CD8-positive, alpha-beta memory T cell (primary cell): ENCODE results near the gene CAMKK1. TPM values are rescaled to one million over a fixed set of nuclear protein-coding genes. Genes with fewer than 3 reads are reported as not detected.

Source experiments
- CTCF ChIA-PET: fragments of 350-600 bp; sonication (Branson Sonifier 250); formaldehyde crosslinking; loops from one replicate; lab custom pipeline; 2021; ENCODE audit warnings: antibody characterized with exemption; lab: Charles Lee
- POLR2A ChIA-PET: fragments of 350-600 bp; sonication (Branson Sonifier 250); formaldehyde crosslinking; loops from one replicate; lab custom pipeline; 2021; ENCODE audit warnings: antibody characterized with exemption; lab: Charles Lee
- DNase-seq, 5 donors: peaks; one replicate each; pipeline versions ENCODE4 v3.0.0 to v3.0.0-alpha.2; 2020 to 2022; ENCODE audit warnings: mixed read lengths in 1 of 5
- H3K27ac ChIP-seq: one replicate; pipeline ENCODE4 v1.7.0; 2013; ENCODE audit warnings: low read depth, mild to moderate bottlenecking, low read length, moderate library complexity
- H3K27me3 ChIP-seq: 2 replicates; pipeline ENCODE4 v1.7.0; 2013; ENCODE audit warnings: low read length, mild to moderate bottlenecking; ENCODE audit not compliant: insufficient read depth, poor library complexity, severe bottlenecking
- H3K36me3 ChIP-seq: 2 replicates; pipeline ENCODE4 v1.7.0; 2013; ENCODE audit warnings: mild to moderate bottlenecking, low read length, moderate library complexity; ENCODE audit not compliant: insufficient read depth
- H3K4me1 ChIP-seq: 2 replicates; pipeline ENCODE4 v1.7.0; 2013; ENCODE audit warnings: mild to moderate bottlenecking, low read length, moderate library complexity; ENCODE audit not compliant: insufficient read depth
- H3K4me3 ChIP-seq: 2 replicates; pipeline ENCODE4 v1.7.0; 2013; ENCODE audit warnings: mild to moderate bottlenecking, low read length
- H3K9me3 ChIP-seq: 2 replicates; pipeline ENCODE4 v1.7.0; 2013; ENCODE audit warnings: mild to moderate bottlenecking, low read length
- H3K27ac Mint-ChIP-seq, 8 donors: one replicate each; pipeline ENCODE4 v1.8.0; 2020 to 2021; ENCODE audit warnings: mixed read lengths in 8 of 8, mild to moderate bottlenecking in 6 of 8, inconsistent platforms in 3 of 8, moderate library complexity in 3 of 8
- H3K27me3 Mint-ChIP-seq, 2 donors: one replicate each; pipeline ENCODE4 v1.8.0; 2020 to 2021; ENCODE audit warnings: mixed read lengths in 2 of 2, mild to moderate bottlenecking in 1 of 2, moderate library complexity in 1 of 2
- H3K36me3 Mint-ChIP-seq, 3 donors: one replicate each; pipeline ENCODE4 v1.8.0; 2020 to 2021; ENCODE audit warnings: mixed read lengths in 3 of 3, inconsistent platforms in 1 of 3, mild to moderate bottlenecking in 1 of 3
- H3K4me1 Mint-ChIP-seq, 3 donors: one replicate each; pipeline ENCODE4 v1.8.0; 2020 to 2021; ENCODE audit warnings: mixed read lengths in 3 of 3, inconsistent platforms in 1 of 3, mild to moderate bottlenecking in 1 of 3
- H3K4me3 Mint-ChIP-seq, 7 donors: one replicate each; pipeline ENCODE4 v1.8.0; 2020 to 2021; ENCODE audit warnings: mixed read lengths in 7 of 7, mild to moderate bottlenecking in 6 of 7, moderate library complexity in 4 of 7, inconsistent platforms in 2 of 7
- H3K9me3 Mint-ChIP-seq, 5 donors: one replicate each; pipeline ENCODE4 v1.8.0; 2020 to 2022; ENCODE audit warnings: mixed read lengths in 5 of 5, mild to moderate bottlenecking in 3 of 5, moderate library complexity in 2 of 5, inconsistent platforms in 1 of 5
- polyA plus RNA-seq: library from polyadenylated mRNA; unstranded; fragments of 300-500 nt; fragmentation: Illumina TruSeq; gene quantifications from one replicate; pipeline ENCODE4 v1.2.3, GENCODE V29; 2021
- total RNA-seq, 2 experiments: library from RNA; stranded (reverse); gene quantifications; one replicate each; pipeline ENCODE4 v1.2.3, GENCODE V29; 2021

The CAMKK1 gene
- total and polyA plus RNA-seq, 3 experiments from 2014 or later = 1.1 to 2.7 (median 2.3) TPM

- ChIA-PET CTCF (interaction anchor here (1.0 to 1.7 kb wide), 2 partner anchors 18 to 36 kb away, joined by 5 read pairs; partner anchors contain the start of gene NCBP3), POLR2A (no interaction called here)
- H3K4me3 Mint-ChIP-seq = no peak overlapping the region
- no peaks in the 10 kb centered on the region for H3K27me3 Mint-ChIP-seq
- Histone ChIP-seq H3K4me3 (no peak overlapping the region), H3K27ac (no peak overlapping the region), H3K4me1 (peaks cover 1% of the 10 kb centered on the region), H3K9me3 (no peaks in the 10 kb centered on the region), H3K27me3 (no peaks in the 10 kb centered on the region), H3K36me3 (no peaks in the 10 kb centered on the region)
- H3K36me3 Mint-ChIP-seq = peaks cover 0 to 4% (median 0%) of the 10 kb centered on the region in 3 donors
- H3K4me1 Mint-ChIP-seq = peaks cover 0 to 1% (median 0%) of the 10 kb centered on the region in 3 donors
- no peaks in the 10 kb centered on the region for H3K9me3 Mint-ChIP-seq
- DNase-seq = no peak
- H3K27ac Mint-ChIP-seq = peak overlapping the region in 1 of 8 donors; percentile 68
Observed at GRCh38 chr17:3880983-3881382, 11.9 kb downstream of the CAMKK1 start.

GRCh38 chr17:3879591-3880417, 13.0 kb downstream of the CAMKK1 start:
- H3K27ac ChIP-seq = no peak overlapping the region
- ChIA-PET CTCF (interaction anchor here (1.0 kb wide), 1 partner anchor 34 kb away, joined by 5 read pairs; the partner anchor contains the start of gene NCBP3), POLR2A (no interaction called here)
- H3K36me3 Mint-ChIP-seq = peaks cover 0 to 10% (median 0%) of the 10 kb centered on the region in 3 donors
- DNase-seq = no peak
- no peak overlapping the region for H3K4me3 Mint-ChIP-seq
- no peaks in the 10 kb centered on the region for H3K4me1 ChIP-seq
- H3K27me3 ChIP-seq = no peaks in the 10 kb centered on the region
- H3K4me1 Mint-ChIP-seq = no peaks in the 10 kb centered on the region
- H3K27me3 Mint-ChIP-seq = no peaks in the 10 kb centered on the region
- no peaks in the 10 kb centered on the region for H3K9me3 ChIP-seq
- H3K4me3 ChIP-seq = no peak overlapping the region
- H3K9me3 Mint-ChIP-seq = no peaks in the 10 kb centered on the region
- H3K27ac Mint-ChIP-seq = peak overlapping the region in 2 of 8 donors; percentile 70 to 72
- no peaks in the 10 kb centered on the region for H3K36me3 ChIP-seq

- H3K27ac ChIP-seq = no peak overlapping the region
- no peak overlapping the region for H3K4me3 Mint-ChIP-seq
- H3K36me3 Mint-ChIP-seq = peaks cover 0 to 10% (median 0%) of the 10 kb centered on the region in 3 donors
- no peaks in the 10 kb centered on the region for H3K4me1 Mint-ChIP-seq
- H3K4me1 ChIP-seq = no peaks in the 10 kb centered on the region
- no peaks in the 10 kb centered on the region for H3K36me3 ChIP-seq
- peak overlapping the region in 1 of 8 donors; percentile 72 for H3K27ac Mint-ChIP-seq
- ChIA-PET POLR2A (no interaction called here), CTCF (interaction anchor here (2.5 kb wide), 1 partner anchor 16 kb away, joined by 8 read pairs; no protein-coding TSS in a partner anchor)
- DNase-seq = no peak
- H3K4me3 ChIP-seq = no peak overlapping the region
- H3K9me3 ChIP-seq = no peaks in the 10 kb centered on the region
- H3K9me3 Mint-ChIP-seq = no peaks in the 10 kb centered on the region
- no peaks in the 10 kb centered on the region for H3K27me3 Mint-ChIP-seq
- no peaks in the 10 kb centered on the region for H3K27me3 ChIP-seq
Observed at GRCh38 chr17:3879186-3879585, 13.7 kb downstream of the CAMKK1 start.

GRCh38 chr17:3877220-3877619, 15.6 kb downstream of the CAMKK1 start:
- Mint-ChIP-seq H3K27me3 (no peaks in the 10 kb centered on the region), H3K9me3 (no peaks in the 10 kb centered on the region), H3K36me3 (peaks cover 0 to 14% (median 0%) of the 10 kb centered on the region in 3 donors), H3K27ac (no peak overlapping the region), H3K4me3 (no peak overlapping the region), H3K4me1 (no peaks in the 10 kb centered on the region)
- Histone ChIP-seq H3K27me3 (no peaks in the 10 kb centered on the region), H3K9me3 (no peaks in the 10 kb centered on the region), H3K36me3 (no peaks in the 10 kb centered on the region), H3K4me1 (no peaks in the 10 kb centered on the region), H3K4me3 (no peak overlapping the region), H3K27ac (no peak overlapping the region)
- no peak for DNase-seq
- CTCF ChIA-PET = interaction anchor here (2.5 kb wide), 1 partner anchor 14 kb away, joined by 8 read pairs; no protein-coding TSS in a partner anchor
- POLR2A ChIA-PET = no interaction called here

GRCh38 chr17:3875317-3875716, 17.5 kb downstream of the CAMKK1 start:
- ChIA-PET POLR2A (no interaction called here), CTCF (no interaction called here)
- Mint-ChIP-seq H3K27ac (peak overlapping the region in 1 of 8 donors; percentile 75), H3K36me3 (peaks cover 0 to 14% (median 0%) of the 10 kb centered on the region in 3 donors), H3K9me3 (no peaks in the 10 kb centered on the region), H3K4me3 (no peak overlapping the region), H3K4me1 (peaks cover 5 to 6% (median 5%) of the 10 kb centered on the region in 3 donors), H3K27me3 (no peaks in the 10 kb centered on the region)
- H3K27ac ChIP-seq = no peak overlapping the region
- H3K27me3 ChIP-seq = no peaks in the 10 kb centered on the region
- H3K4me3 ChIP-seq = no peak overlapping the region
- no peaks in the 10 kb centered on the region for H3K4me1 ChIP-seq
- H3K9me3 ChIP-seq = no peaks in the 10 kb centered on the region
- DNase-seq = no peak
- H3K36me3 ChIP-seq = no peaks in the 10 kb centered on the region

GRCh38 chr17:3873862-3874261, 19.0 kb downstream of the CAMKK1 start:
- ChIA-PET CTCF (no interaction called here), POLR2A (no interaction called here)
- Histone ChIP-seq H3K9me3 (no peaks in the 10 kb centered on the region), H3K4me3 (no peak overlapping the region), H3K27me3 (no peaks in the 10 kb centered on the region), H3K27ac (no peak overlapping the region), H3K4me1 (no peaks in the 10 kb centered on the region), H3K36me3 (no peaks in the 10 kb centered on the region)
- Mint-ChIP-seq H3K9me3 (no peaks in the 10 kb centered on the region), H3K27me3 (no peaks in the 10 kb centered on the region), H3K27ac (peak overlapping the region in 2 of 8 donors; percentile 18 to 50), H3K4me3 (no peak overlapping the region), H3K4me1 (peaks cover 5 to 6% (median 5%) of the 10 kb centered on the region in 3 donors), H3K36me3 (peaks cover 0 to 12% (median 0%) of the 10 kb centered on the region in 3 donors)
- DNase-seq = no peak

GRCh38 chr17:3870871-3871306, 22.0 kb downstream of the CAMKK1 start:
- Histone ChIP-seq H3K27me3 (no peaks in the 10 kb centered on the region), H3K4me1 (no peaks in the 10 kb centered on the region), H3K9me3 (no peaks in the 10 kb centered on the region), H3K4me3 (no peak overlapping the region), H3K36me3 (no peaks in the 10 kb centered on the region), H3K27ac (peak overlapping the region; percentile 35)
- peaks cover 0 to 9% (median 0%) of the 10 kb centered on the region in 3 donors for H3K36me3 Mint-ChIP-seq
- ChIA-PET CTCF (no interaction called here), POLR2A (no interaction called here)
- peak overlapping the region; percentile 16 to 90 (median 57) for H3K4me3 Mint-ChIP-seq
- no peaks in the 10 kb centered on the region for H3K9me3 Mint-ChIP-seq
- H3K27me3 Mint-ChIP-seq = no peaks in the 10 kb centered on the region
- H3K4me1 Mint-ChIP-seq = peaks cover 5 to 6% (median 5%) of the 10 kb centered on the region in 3 donors
- peak overlapping the region; percentile 78 to 97 (median 92) for H3K27ac Mint-ChIP-seq
- peak in 2 of 5 donors; percentile 18 to 21 for DNase-seq

- no peaks in the 10 kb centered on the region for H3K9me3 Mint-ChIP-seq
- Histone ChIP-seq H3K4me1 (no peaks in the 10 kb centered on the region), H3K9me3 (no peaks in the 10 kb centered on the region), H3K36me3 (no peaks in the 10 kb centered on the region), H3K27me3 (no peaks in the 10 kb centered on the region), H3K27ac (no peak overlapping the region), H3K4me3 (no peak overlapping the region)
- peaks cover 5 to 6% (median 5%) of the 10 kb centered on the region in 3 donors for H3K4me1 Mint-ChIP-seq
- ChIA-PET POLR2A (no interaction called here), CTCF (no interaction called here)
- H3K36me3 Mint-ChIP-seq = no peaks in the 10 kb centered on the region
- no peaks in the 10 kb centered on the region for H3K27me3 Mint-ChIP-seq
- H3K27ac Mint-ChIP-seq = peak overlapping the region in 2 of 8 donors; percentile 29 to 82
- no peak overlapping the region for H3K4me3 Mint-ChIP-seq
- DNase-seq = no peak
Observed at GRCh38 chr17:3867606-3868005, 25.2 kb downstream of the CAMKK1 start.
